Measurements from ENCODE around the gene SCN4B. TPM values are rescaled to one million over a fixed set of nuclear protein-coding genes. Genes with fewer than 3 reads are reported as not detected.

SCN4B gene
- polyA plus RNA-seq, 1 donor (not counting 4 experiments of a cell fraction or from before 2014, with no cell fraction given) = 7.7 TPM

DNA sequence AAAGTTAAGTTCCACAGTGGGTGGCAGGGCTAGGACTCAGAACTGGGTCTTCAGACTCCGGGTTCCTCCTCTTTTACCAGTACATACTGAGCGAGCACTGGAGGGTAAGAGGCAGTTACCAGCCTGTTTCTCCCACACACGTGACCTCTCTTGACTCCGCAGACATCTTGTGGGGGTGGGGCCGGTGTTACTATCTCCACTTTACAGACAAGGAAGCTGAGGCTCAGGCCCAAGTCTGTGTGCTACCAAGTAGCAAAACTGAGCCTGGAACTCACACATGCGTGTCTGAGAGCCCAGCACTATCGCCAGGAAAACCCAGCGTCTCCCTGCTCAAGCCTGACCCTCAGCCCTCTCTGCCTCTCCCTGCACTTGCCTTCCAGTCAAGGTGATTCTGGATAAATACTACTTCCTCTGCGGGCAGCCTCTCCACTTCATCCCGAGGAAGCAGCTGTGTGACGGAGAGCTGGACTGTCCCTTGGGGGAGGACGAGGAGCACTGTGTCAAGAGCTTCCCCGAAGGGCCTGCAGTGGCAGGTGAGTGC lies 49.8 kb downstream of the SCN4B start:
- Histone ChIP-seq H3K36me3 (ENCODE audit: control insufficient read depth in 2 of 2, extremely low read depth in 1 of 2, insufficient read depth in 2 of 2, low read length in 2 of 2) (no peaks in the 10 kb centered on the region), H3K27ac (ENCODE audit: control insufficient read depth, insufficient read depth, low read length) (no peak overlapping the region), H3K4me2 (ENCODE audit: control insufficient read depth, extremely low read depth, insufficient read depth, low read depth, low read length) (no peak overlapping the region), H4K20me1 (ENCODE audit: control insufficient read depth, extremely low read depth, insufficient read depth, low read length) (no peaks in the 10 kb centered on the region), H3K79me2 (ENCODE audit: control insufficient read depth, insufficient read depth, low read length) (no peaks in the 10 kb centered on the region), H3K27me3 (ENCODE audit: control insufficient read depth, extremely low read depth, insufficient read depth, low read length) (no peaks in the 10 kb centered on the region), H3K4me1 (ENCODE audit: control insufficient read depth, extremely low read depth, insufficient read depth, low read length) (no peaks in the 10 kb centered on the region), H3K4me3 (ENCODE audit: control insufficient read depth in 2 of 3, extremely low read depth in 1 of 3, insufficient read depth in 2 of 3, low read depth in 1 of 3, low read length in 3 of 3) (no peak overlapping the region), H3K9ac (ENCODE audit: control insufficient read depth, extremely low read depth, insufficient read depth, low read length) (no peak overlapping the region), H2AFZ (ENCODE audit: control insufficient read depth, low read length) (no peak overlapping the region), H3K9me1 (ENCODE audit: control insufficient read depth, extremely low read depth, insufficient read depth, low read length) (no peaks in the 10 kb centered on the region), H3K9me3 (ENCODE audit: control insufficient read depth, low read depth, low read length) (no peaks in the 10 kb centered on the region)
- TF ChIP-seq, protein P1, sequence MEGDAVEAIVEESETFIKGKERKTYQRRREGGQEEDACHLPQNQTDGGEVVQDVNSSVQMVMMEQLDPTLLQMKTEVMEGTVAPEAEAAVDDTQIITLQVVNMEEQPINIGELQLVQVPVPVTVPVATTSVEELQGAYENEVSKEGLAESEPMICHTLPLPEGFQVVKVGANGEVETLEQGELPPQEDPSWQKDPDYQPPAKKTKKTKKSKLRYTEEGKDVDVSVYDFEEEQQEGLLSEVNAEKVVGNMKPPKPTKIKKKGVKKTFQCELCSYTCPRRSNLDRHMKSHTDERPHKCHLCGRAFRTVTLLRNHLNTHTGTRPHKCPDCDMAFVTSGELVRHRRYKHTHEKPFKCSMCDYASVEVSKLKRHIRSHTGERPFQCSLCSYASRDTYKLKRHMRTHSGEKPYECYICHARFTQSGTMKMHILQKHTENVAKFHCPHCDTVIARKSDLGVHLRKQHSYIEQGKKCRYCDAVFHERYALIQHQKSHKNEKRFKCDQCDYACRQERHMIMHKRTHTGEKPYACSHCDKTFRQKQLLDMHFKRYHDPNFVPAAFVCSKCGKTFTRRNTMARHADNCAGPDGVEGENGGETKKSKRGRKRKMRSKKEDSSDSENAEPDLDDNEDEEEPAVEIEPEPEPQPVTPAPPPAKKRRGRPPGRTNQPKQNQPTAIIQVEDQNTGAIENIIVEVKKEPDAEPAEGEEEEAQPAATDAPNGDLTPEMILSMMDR (optimal IDR thresholded peaks at IDR 0.05 in 1 of 3, IDR thresholded peaks at IDR 0.05 in 1 of 3, conservative IDR thresholded peaks at IDR 0.05 in 1 of 3; ENCODE audit: extremely low read depth in 1 of 3, insufficient read depth in 2 of 3, low read length in 3 of 3) = no peak
- TF ChIP-seq EZH2 (IDR thresholded peaks at IDR 0.05; ENCODE audit: low read length) = no peak
- FAIRE-seq = no peak
- DNase-seq (ENCODE audit: low read depth, low spot score) = no peak
- dilution Hi-C loops (cut with MboI; ENCODE audit: extremely low pct_ligation_motif_present, low sequenced_read_pairs) = no loop called here

DNA sequence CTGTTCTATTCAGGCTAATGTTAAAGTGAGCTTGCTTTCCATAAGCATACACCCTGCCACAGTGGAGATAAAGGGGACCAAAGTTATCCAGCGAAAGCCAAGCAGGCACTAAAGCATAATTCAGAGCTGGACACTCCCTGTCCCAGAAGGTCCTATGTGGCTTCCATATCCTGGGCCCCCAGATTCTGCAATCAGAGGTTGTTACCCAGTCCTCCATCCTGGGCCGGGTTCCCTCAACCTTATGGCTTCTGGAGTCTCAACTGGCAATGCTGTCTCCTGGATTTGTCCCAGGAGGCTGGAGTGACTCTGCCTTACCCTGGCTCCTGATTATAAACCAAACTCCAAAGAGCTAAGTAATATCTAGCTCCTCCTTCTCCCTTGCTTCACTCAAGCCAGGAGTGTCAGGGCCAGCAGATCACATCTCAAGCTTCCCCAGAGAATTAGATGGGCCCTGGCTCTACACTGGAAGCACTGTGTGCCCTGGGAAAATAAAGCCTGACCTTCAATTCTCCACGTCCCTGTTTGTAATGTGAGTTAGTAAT lies 51.9 kb downstream of the SCN4B start:
- Histone ChIP-seq H3K4me1 (ENCODE audit: control insufficient read depth, extremely low read depth, insufficient read depth, low read length) (no peaks in the 10 kb centered on the region), H3K79me2 (ENCODE audit: control insufficient read depth, insufficient read depth, low read length) (no peaks in the 10 kb centered on the region), H3K27me3 (ENCODE audit: control insufficient read depth, extremely low read depth, insufficient read depth, low read length) (no peaks in the 10 kb centered on the region), H3K4me2 (ENCODE audit: control insufficient read depth, extremely low read depth, insufficient read depth, low read depth, low read length) (no peak overlapping the region), H3K9me3 (ENCODE audit: control insufficient read depth, low read depth, low read length) (no peaks in the 10 kb centered on the region), H3K27ac (ENCODE audit: control insufficient read depth, insufficient read depth, low read length) (no peak overlapping the region), H2AFZ (ENCODE audit: control insufficient read depth, low read length) (no peak overlapping the region), H3K9ac (ENCODE audit: control insufficient read depth, extremely low read depth, insufficient read depth, low read length) (no peak overlapping the region), H4K20me1 (ENCODE audit: control insufficient read depth, extremely low read depth, insufficient read depth, low read length) (no peaks in the 10 kb centered on the region), H3K9me1 (ENCODE audit: control insufficient read depth, extremely low read depth, insufficient read depth, low read length) (no peaks in the 10 kb centered on the region), H3K36me3 (ENCODE audit: control insufficient read depth in 2 of 2, extremely low read depth in 1 of 2, insufficient read depth in 2 of 2, low read length in 2 of 2) (no peaks in the 10 kb centered on the region), H3K4me3 (ENCODE audit: control insufficient read depth in 2 of 3, extremely low read depth in 1 of 3, insufficient read depth in 2 of 3, low read depth in 1 of 3, low read length in 3 of 3) (no peak overlapping the region)
- DNase-seq (ENCODE audit: low read depth, low spot score) (no peak), FAIRE-seq (no peak)
- dilution Hi-C loops (cut with MboI; ENCODE audit: extremely low pct_ligation_motif_present, low sequenced_read_pairs) = no loop called here
- TF ChIP-seq, protein P1 (optimal IDR thresholded peaks at IDR 0.05 in 1 of 3, IDR thresholded peaks at IDR 0.05 in 1 of 3, conservative IDR thresholded peaks at IDR 0.05 in 1 of 3; ENCODE audit: extremely low read depth in 1 of 3, insufficient read depth in 2 of 3, low read length in 3 of 3) = no peak
- no peak for TF ChIP-seq EZH2 (IDR thresholded peaks at IDR 0.05; ENCODE audit: low read length)
